NOMO-1 treated with DMSO at 0.1 percent for 48 hours (cell line): Measurements from ENCODE around the gene SMARCC1.

Source experiments
- DNase-seq: peaks from one replicate; lab custom pipeline; 2025; ENCODE audit not compliant: unreplicated experiment; lab: John Stamatoyannopoulos, UW

The SMARCC1 gene

DNA sequence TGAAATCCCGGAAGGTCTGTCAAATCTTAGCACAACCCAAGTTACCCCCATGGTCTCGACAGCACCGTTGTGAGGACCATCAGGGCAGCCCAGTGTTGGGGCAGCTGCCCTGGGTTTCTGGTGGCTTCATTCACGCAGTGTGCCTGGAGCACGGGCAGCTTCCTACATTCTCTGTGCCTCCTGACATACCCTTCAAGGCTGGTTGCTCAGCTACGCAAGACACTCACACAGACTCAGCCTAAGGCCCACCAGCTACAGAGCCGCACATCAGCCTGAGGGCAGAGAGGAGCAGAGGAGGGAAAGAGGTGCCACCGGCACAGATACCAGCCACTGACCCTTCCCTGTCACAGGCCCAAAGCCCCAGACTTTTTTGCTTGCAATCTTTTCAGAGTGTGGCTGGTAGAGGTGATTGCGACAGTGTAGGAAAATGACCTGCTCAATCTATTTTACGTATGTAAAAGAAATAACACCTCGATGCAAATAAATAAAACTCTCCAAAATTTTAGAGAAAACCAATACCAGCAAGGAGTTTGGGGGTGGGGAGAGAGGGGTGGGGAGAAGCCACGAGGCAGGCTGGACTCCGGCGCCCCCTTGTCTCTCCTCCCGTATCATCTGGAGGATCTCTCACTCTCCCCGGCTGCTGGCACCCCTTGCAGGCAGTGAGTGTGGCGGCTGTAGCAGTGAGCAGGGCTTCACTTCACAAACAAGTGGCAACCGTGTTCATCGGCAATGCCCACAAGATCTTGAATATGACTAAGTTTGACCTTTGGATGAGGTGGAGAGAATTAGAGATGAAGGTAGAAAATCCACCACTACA, 215.8 kb downstream of the SMARCC1 start:
- no peak for DNase-seq

DNA sequence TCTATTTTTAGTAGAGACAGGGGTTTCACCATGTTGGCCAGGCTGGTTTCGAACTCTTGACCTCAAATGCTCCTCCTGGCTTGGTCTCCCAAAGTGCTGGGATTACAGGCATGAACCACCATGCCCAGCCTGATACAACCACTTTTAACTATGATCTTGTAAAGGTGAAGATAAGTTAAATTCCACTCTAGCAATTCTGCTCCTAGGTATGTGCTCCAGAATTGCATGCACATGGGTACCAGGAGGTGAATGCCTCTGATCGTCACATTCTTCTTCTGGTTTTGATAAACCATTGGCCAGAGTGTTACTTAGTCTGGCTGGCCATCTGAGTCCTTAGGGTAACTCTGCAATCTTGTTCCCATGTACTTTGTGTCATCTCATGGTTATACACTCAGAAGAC, 225.3 kb downstream of the SMARCC1 start:
- no peak for DNase-seq

DNA sequence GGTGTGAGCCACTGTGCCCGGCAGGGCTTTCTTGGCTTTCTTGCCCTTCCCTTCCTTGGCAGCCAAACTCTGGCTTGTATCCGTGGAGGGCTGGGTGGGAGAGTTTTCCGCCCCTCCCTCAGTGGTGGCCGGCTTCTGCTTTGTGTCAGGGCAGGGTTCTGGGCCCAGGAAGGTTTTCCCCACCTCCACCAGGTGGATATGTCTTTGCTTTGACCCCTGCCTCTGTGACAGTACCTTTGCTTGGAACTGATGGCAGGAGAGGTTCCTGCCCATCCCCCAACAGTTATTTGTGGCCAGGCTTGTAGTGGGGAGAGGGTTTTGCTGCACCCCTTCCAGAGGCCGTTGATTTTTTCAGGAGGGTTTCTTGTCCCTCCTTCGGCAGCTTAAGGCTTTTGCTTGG, 227.4 kb downstream of the SMARCC1 start:
- DNase-seq = no peak

DNA sequence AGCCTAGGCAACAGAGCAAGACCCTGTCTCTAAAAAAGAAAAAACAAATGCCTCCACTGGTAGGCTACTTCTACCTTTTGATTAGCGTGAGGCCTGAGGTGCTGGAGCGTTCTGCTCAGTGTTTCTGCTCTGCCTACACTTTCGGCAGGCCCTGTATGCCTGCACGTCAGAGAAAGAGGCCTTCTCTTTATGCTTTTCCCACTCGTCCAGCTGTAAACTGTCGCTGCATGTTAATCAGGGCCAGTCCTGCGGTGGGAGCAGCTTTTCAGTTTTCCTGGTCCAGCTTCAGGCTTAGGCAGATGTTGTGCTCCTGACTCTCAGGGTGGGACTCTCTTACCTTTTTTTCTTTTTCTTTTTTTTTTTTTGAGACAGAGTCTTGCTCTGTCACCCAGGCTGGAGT, 228.3 kb downstream of the SMARCC1 start:
- no peak for DNase-seq

DNA sequence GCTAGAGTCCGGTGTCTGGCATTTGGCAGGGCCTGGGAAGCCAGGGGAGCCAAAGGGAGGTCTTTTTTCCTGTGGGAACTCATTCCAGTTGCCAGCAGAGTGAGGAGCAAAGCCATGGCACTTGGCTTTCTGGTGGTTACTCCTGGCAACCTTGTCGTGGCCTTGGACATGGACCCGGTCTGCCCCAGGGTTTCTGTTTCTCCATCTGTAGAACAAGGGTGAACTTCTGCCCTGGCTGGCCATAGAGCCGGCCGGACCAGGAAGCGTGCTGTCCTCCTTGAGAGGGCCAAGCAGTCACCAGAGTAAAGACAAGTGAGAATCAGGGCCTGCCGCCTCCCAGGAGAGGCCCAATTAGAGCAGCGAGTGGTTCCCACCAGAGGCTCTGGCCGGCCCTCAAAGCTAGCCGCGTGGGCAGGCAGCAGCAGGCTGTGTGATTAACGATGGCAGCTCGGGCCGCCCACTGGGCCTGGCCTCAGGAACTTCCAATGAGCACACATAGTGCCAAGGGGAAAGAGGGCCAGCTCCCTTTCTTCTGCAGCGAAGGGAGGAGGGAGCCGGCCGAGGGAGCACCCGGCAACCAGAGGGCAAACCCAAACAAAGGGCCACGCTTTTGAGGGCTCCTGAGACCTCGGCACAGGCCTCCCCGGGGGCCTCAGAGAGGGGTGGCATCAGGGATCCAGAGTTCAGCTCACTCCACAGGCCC, 239.1 kb downstream of the SMARCC1 start:
- no peak for DNase-seq

DNA sequence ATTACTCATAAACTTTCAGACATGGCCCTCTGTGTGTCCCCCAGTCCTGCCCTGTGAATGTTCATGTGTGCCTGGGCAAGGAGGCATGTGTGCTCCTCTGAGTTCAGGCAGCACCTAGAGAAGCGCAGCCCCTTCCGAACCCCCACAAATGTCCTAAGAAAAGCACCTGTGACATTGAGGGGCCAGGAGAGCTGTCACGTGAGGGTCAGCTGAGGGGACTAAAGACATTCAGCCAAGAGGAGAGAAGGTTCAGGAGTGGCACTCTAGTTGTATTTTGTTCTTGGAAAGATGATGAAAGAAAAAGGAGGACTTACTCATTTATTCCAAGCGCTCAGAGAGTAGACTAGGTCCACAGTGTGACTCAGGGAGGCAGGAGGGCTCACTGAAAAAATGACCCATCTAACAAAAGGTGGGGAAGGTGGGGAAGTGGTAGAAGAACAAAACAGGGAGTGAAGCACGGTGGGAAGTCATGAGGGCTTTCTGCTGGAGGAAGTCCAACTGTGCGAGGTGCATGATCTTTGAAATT, 240.0 kb downstream of the SMARCC1 start:
- DNase-seq = no peak

DNA sequence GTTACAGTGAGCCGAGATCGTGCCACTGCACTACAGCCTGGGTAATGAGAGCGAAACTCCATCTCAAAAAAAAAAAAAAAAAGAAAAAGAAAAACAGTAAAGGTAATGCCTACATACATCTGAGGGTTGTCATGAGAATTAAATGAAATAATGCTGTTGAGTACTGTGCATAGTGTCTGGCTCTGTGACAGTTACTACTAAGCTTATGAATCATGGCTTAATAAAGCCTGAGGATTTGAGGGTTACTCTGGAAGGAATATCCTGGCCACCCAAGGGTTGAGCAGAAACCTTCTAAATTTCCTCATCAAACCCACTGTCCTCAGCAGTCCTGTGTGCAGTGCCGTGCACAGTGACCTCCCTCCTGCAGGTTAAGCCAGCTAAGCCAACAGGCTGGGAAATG, 241.4 kb downstream of the SMARCC1 start:
- no peak for DNase-seq

DNA sequence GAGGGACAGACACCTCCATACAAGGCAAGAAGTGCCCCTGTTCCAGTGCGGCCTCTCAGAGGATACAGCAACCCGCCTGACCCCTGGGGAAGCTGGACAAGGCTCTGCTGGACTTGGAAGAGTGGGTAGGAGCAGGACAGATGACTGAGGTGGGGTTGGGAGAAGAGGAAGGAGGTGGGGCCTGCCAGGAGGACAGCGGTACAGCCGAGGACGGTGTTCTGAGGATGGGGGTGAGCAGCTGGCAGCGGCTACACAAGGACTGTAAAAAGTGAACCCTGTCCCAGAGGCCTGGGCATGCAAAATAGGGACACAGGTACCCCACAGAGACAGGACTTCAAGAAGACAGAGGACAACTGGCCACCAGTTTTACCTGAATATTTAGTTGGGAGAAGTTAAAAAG, 244.7 kb downstream of the SMARCC1 start:
- DNase-seq = no peak

DNA sequence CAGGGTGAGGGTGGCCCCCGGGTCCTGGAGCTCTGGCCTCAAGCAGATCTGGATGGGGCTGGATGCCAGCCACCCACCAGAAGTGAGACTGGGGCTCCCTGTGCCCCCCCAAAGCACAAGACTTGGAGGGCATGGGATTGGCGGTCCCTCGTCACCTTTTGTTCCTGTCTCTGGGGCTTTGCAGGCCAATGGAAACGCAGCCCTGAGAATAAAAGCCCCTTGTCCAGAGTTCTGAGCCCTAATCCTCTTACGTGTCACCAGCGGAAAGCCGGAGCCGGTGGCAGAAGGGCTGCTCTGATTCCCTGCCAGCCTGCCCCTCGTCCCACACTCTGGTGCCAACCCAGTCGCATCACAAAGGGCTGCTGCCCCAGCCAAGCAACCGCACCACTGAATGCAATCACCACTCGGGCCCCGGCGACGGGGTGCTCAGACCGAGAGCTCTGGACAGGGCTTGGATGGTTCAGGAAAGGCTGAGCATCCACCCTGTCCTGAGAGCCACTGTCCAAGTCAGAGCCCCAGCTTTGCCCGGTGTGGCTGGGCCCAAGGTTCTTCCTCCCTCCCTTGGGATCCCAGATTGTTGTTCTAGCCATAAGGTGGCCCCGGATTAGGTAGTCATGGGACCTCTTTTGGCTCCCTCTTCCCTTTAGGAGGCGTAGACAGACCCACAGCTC, 245.3 kb downstream of the SMARCC1 start:
- DNase-seq = no peak
